ENCODE measurements around the gene TOPORS.

- TF ChIP-seq EZH2phosphoT487 (IDR thresholded peaks at IDR 0.05; ENCODE audit: insufficient read depth, low read depth) (no peak), EZH2 (IDR thresholded peaks at IDR 0.05; ENCODE audit: insufficient read depth, poor library complexity, severe bottlenecking) (no peak)
Measured at GRCh38 chr9:32571969-32572899, 19.8 kb upstream of the TOPORS start.
